HG03558 (cell line): ENCODE data around the gene TNFRSF1A.

Experiments
- ATAC-seq: cut with Tn5 transposase; IDR thresholded peaks from one replicate; pipeline ENCODE4 v1.9.1; 2021; ENCODE audit warnings: moderate number of reproducible peaks; ENCODE audit not compliant: unreplicated experiment; ENCODE audit errors: extremely low read depth

Gene TNFRSF1A

GRCh38 chr12:6328045-6328779 lies 13.7 kb downstream of the TNFRSF1A start:
- no peak for ATAC-seq

GRCh38 chr12:6327229-6328041 lies 14.4 kb downstream of the TNFRSF1A start:
- ATAC-seq, result no peak

- no peak for ATAC-seq
Observed at GRCh38 chr12:6326316-6327228, 15.3 kb downstream of the TNFRSF1A start.

GRCh38 chr12:6324936-6325750 lies 16.7 kb downstream of the TNFRSF1A start:
- ATAC-seq, result no peak

GRCh38 chr12:6323995-6324711 lies 17.7 kb downstream of the TNFRSF1A start:
- no peak for ATAC-seq

- no peak for ATAC-seq
Observed at GRCh38 chr12:6323340-6323994, 18.4 kb downstream of the TNFRSF1A start.

- no peak for ATAC-seq
Observed at GRCh38 chr12:6322969-6323339, 18.9 kb downstream of the TNFRSF1A start.

GRCh38 chr12:6322352-6322751 lies 19.5 kb downstream of the TNFRSF1A start:
- no peak for ATAC-seq

- ATAC-seq, result no peak
Observed at GRCh38 chr12:6321905-6322304, 20.0 kb downstream of the TNFRSF1A start.

GRCh38 chr12:6319446-6319845 lies 22.4 kb downstream of the TNFRSF1A start:
- no peak for ATAC-seq

GRCh38 chr12:6318440-6318879 lies 23.4 kb downstream of the TNFRSF1A start:
- no peak for ATAC-seq

GRCh38 chr12:6317693-6318439 lies 24.0 kb downstream of the TNFRSF1A start:
- ATAC-seq, result no peak

GRCh38 chr12:6316921-6317692 lies 24.8 kb downstream of the TNFRSF1A start:
- no peak for ATAC-seq

- ATAC-seq, result no peak
Observed at GRCh38 chr12:6315704-6316597, 25.9 kb downstream of the TNFRSF1A start.

- ATAC-seq, result no peak
Observed at GRCh38 chr12:6315184-6315583, 26.7 kb downstream of the TNFRSF1A start.

- no peak for ATAC-seq
Observed at GRCh38 chr12:6314776-6315175, 27.1 kb downstream of the TNFRSF1A start.
